Right lobe of liver (tissue), 4 donors: ENCODE measurements around the gene ITCH.

Experiments
- POLR2A ChIP-seq: fragments of 450-650 bp; IDR thresholded peaks from one replicate; pipeline ENCODE4 v1.6.1; 2017; ENCODE audit warnings: antibody characterized with exemption, mild to moderate bottlenecking
- TF ChIP-seq, protein P1 (sequence below), 4 donors: fragments of 200-600 bp in 3 of 4; fragments of 450-650 bp in 1 of 4; IDR thresholded peaks; one replicate each; pipeline versions ENCODE4 v1.5.1 to v1.8.0; 2016 to 2022; ENCODE audit warnings: antibody characterized with exemption in 4 of 4, mild to moderate bottlenecking in 2 of 4
- donor health status: DM: no; HTN: no; CAD: no.
- donor health status: DM: no; HTN: no; CAD: no.
- donor health status: DM: no; HTN: yes; CAD: no.

- no peak for TF ChIP-seq POLR2A
- TF ChIP-seq, protein P1, sequence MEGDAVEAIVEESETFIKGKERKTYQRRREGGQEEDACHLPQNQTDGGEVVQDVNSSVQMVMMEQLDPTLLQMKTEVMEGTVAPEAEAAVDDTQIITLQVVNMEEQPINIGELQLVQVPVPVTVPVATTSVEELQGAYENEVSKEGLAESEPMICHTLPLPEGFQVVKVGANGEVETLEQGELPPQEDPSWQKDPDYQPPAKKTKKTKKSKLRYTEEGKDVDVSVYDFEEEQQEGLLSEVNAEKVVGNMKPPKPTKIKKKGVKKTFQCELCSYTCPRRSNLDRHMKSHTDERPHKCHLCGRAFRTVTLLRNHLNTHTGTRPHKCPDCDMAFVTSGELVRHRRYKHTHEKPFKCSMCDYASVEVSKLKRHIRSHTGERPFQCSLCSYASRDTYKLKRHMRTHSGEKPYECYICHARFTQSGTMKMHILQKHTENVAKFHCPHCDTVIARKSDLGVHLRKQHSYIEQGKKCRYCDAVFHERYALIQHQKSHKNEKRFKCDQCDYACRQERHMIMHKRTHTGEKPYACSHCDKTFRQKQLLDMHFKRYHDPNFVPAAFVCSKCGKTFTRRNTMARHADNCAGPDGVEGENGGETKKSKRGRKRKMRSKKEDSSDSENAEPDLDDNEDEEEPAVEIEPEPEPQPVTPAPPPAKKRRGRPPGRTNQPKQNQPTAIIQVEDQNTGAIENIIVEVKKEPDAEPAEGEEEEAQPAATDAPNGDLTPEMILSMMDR (IDR thresholded peaks at IDR 0.05), result no peak
These were observed 34.0 kb upstream of the ITCH start for GRCh38 chr20:34328928-34329677.
